SKM-1 (cell line): ENCODE results near the gene WDPCP.
"Not testable (repeated sequence)": the region's sequence is repeated elsewhere in the genome, so short reads cannot be mapped to it uniquely, and the experiment has no call there.

Experiments
- DNase-seq: peaks from one replicate; lab custom pipeline; 2025; ENCODE audit not compliant: unreplicated experiment; lab: John Stamatoyannopoulos, UW

Gene WDPCP

DNA sequence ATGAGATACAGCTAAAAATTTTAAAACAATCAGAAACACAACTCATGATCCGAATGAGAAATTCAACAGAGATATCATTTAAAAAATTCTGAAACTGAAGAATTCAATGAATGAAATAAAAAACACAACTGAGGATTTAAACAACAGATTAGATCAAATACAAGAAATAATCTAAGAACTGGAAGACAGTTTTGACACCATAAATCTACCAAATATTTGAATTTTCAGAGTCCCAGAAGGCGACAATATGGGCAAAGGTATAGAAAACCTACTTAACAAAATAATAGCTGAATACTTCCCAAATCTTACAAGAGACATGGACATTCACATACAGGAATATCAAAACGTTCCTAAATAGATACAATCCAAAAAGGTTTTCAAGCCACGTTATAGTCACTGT is 315.7 kb downstream of the WDPCP start:
- DNase-seq = no peak

DNA sequence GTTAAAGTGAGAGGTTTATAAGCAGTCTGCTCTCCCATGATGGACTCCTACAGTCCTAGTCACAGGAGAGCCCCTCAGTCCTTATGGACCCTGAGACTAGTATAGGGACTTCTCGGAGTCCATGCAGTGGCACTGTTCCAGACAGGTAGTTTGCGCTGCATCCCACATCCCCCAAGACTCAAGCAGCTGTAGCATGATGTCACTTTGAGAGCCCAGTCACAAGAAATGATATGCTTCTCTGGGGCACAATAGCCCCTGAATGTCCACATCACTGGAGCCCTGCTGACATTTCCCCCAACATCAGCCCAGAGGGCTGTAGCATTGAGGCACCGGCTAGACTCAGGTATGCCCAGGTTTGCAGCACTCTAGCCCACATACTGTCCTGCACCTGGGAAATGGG is 317.6 kb downstream of the WDPCP start:
- no peak for DNase-seq

DNA sequence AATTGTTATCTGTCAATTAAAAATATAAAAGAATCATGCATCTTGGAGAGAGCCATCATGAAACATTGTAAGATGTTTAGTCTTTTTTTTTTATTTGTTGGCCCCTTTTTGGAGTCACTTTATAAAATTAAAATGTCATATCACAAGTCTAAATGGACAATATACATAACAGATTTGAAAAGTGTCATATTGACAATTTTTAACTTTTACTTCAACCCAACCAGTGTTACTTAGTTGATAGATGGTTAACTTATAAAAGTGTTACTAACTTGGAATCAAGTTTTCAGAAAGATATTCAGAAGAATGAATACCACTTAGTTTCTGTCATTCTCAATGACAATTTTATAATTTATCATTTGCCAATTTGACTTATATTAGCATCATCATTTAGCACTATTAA is 319.3 kb downstream of the WDPCP start:
- DNase-seq = no peak

DNA sequence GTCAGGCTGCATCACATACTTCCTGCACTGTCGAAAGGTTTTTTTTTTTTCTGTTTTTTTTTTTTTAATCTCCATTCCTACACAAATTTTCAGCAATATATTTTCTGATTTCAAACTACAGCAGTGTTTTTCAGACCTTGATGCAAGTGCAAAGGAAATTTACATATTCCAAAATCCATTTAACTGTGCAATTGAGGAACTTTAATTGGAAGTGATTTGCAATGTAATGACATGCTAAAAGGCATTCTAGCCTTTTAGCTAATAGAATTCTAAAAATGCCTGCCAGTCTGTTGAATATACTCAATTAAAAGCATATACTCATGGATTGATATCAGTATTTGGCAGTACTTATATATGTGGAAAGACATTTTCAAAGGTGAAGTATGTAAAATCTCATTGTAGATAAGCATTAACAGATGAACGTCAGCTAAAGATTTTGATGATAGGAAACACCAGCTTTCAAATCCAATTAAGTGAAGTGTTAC is 327.1 kb downstream of the WDPCP start:
- DNase-seq = no peak

DNA sequence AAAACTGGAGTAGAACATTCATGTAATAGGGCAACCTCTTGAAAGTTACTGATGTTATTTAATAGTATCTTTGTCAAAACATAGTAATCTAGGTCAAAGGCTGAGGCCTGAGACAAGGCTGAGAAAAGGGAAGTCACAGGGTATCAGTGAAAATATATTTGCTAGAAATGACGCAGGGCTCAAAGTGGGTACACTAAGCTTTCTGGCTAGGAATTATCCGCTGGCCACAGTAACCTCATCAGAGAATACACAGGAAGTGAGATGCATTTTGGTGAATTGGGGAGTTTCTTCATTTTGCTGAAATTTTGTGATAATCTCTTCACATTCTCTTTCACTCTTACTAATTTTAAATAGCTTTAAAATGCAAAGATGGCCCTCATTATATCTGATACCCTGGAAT is 330.8 kb downstream of the WDPCP start:
- no peak for DNase-seq

DNA sequence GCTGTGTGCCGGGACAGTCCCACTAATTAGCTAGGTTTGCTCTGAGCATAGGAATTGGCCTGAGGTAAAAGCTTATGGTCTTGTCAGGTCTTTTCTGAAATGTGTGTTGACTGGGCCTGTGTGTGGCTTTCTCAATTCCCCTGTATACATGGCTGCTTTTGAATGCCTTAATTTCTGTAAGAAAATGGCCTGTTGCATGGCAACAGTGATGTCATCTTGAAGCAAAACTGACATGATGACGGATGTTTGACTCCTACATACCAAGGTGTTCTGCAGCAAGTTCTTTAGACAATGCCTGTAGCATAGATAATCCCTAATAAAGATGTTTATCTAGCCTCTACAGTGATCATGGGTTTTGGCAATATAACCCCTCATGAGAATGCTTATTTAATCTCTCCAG is 339.1 kb downstream of the WDPCP start:
- DNase-seq = no peak

DNA sequence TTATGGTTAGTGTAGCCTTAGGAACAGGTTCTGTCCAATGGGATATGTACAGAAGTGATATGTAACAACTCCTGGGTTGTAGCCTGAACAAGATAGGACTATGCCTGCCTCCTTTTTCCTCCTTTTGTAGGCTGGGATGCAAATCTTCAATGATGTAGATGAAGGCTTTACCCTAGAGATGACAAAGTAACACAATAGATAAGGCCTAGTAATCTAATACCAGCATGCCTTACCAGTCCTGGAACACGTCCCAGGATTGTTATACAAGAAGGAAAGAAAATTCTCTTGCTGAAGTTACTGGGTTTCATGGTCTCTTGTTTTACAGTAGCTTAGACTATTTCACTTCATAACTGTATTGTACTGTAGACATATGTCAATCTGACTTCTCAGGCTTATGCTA is 345.5 kb downstream of the WDPCP start:
- DNase-seq = no peak

DNA sequence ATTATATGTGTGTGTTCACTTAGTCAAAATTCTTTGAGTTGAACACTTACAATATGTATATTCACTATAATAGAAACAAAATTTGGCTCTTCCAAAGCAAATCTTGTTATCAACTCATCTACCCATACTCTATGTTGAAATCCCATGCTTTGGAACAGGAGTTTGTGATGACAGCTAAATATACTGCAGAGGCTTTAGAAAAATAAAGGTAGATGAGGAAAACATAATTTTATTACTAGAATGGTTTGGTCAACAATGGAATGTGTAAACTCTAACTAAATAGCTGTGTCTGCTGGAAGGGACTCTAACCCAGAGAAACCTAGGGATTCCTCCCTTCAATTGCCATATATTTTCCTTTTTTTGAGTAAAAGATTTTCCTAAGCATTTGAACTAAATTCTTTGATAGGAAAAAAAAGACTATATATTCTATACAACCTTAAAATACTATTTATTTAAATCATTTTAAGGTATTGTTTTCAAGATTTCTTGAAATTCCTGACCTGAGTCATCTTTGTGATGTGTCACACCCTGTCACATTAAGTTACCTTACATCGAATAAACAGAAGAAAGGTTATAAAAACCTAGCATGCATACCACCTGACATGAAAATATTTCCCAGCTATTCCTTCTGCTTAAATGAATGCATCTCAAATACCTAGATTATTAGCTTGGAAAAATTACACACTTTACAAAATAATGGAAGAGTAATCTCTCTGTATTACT is 362.2 kb downstream of the WDPCP start:
- no peak for DNase-seq

DNA sequence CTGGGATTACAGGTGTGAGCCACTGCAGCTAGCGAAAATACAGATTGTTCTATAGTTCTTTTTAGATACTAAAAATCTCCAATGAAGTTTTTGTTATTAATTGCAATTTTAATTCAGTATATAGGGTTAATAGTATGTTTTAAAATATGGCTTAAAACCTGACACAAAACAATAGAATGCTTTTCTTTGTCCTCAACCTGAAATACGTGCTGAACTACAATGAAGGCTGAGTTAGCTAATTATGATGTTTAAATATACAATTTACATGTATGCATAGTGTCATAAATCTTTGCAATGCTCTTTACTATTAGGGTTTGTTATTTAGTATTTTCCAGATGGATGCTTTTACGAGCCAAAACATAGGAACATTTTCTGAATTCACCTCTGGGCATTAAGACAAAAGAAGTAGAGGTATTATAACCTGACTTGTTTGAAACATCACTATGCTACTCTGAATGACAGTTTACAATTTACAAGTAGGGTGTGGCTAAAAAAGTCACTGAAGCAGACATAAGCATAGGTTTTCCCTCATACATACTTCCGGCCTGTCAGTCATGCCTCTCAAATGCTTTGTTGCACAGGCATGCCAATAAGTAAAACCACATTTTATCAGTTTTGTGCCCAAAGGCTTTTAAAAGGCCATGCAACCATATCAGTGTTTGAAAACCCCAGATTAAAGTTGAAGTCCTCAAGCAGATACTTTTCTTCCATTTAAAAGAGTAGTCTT is 369.3 kb downstream of the WDPCP start:
- DNase-seq = no peak

DNA sequence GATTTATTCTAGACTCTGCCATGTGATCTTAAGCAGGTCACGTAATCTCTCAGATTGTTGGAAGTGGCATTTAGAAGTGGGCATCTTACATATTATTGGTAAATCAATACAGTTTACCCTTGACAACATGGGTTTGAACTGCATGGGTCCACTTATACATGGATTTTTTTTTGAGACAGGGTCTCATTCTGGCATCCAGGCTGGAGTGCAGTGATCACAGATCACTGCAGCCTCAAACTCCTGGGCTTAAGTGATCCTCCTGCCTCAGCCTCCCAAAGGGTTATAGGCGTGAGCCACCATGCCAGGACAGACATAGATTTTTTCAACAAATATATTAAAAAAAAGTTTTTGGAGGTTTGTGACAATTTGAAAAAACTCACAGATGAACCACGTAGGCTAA is 393.0 kb downstream of the WDPCP start:
- no peak for DNase-seq

DNA sequence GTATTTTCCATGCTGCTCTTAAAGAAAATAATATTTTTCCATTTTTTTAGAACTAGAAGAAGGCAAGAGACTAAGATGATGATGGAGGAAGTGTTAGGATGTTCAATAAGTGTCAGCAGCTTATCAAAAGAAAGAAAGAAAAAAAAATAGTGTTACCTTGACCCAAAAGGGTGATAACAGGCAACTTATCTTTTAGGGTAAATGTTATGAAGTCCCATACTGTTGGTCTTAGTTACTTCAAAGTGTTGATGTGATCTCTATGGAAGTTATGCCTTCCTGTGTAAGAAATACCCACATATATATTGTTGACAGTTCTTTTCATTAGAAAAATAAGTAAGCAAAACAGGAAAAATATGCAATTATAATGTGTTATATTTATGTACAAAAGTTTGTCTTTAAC is 394.1 kb downstream of the WDPCP start:
- no peak for DNase-seq

DNA sequence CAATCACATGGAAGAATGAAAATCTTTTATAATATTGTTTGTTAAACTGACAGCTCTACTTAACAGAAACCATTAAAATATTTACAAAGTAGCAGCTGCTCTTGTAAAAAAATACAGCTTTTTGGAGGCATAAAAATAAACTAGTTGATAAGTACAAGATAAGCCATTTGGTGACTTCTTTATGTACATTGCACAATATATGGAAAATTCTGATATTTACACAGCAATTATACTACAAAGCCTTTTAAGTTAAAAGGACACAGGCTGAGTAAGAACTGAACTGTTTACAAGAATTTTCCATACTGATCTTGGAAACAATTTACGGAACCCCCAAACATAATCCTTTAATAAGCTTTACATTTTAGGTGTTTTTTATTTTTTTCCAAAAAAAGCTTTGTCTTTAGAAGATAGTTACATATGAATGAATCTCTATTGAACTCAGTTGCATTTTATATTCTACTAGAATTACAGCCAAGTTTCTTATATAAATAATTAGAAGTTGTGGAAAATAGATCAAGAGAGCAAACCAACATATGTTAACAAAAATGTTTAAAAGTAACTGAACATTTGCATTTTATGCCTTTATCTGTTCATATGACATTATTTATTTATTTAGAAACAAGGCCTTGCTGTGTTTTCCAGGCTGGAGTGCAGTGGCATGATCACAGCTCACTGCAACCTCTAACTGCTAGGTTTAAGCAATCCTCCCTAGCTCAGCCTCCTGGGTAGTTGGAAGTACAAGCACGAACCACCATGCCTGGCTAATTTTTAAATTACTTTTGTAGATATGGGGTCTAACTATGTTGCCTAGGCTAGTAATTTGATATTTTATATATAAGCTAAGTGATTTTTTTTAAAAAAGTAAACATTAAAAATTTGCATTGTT is 395.1 kb downstream of the WDPCP start:
- no peak for DNase-seq

DNA sequence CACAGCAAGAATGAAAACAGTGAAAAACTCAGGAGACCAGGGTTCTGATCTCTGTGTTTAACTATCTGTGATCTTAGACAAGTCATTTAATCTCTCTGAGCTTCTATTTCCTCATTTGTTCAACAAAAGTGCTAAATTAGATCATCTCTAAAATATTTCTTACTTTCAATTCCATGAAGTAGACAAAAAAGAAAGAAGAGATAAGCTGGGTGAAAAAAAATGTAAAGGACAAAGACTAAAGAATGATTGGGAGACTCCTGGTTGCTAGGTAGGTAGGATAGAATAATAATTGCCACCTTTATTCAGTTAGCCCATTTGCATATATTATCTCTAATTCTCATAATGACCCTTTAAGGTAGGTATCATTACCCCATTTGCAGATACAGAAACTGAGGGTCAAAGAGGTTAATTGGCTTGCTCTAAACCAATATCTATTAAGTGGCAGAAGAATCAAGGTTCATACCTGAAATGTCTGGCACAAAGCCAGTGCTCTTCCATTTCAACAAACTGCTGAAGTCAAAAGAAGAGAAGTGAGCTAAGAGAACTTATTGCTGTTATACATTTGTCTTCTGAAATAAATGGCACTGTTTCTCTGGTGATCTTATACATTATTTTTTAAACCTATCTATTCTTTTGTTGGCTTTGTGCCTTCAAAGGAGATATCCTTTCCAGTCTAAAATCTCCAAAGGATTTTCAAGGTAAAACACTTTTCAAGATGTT is 395.9 kb downstream of the WDPCP start:
- no peak for DNase-seq

DNA sequence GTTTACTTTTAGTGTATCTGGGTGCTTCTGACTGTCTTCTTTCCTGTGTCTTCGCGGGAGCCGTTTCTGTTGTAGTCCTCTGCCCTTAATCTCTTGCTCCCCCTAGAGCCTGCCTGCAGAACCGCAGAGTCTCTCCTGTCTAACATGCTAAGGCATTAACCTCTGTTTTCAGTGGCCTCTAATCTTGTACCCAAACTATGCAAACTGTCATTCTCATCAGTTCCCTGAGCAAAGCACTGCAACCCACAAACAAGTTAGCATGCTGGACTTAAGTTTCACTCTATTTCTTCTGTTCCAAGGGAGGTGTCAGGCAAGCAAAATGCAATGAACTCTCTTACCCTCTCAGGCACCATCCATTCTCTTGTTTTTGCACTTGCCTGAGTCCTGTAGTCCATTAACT is 399.3 kb downstream of the WDPCP start:
- no peak for DNase-seq

DNA sequence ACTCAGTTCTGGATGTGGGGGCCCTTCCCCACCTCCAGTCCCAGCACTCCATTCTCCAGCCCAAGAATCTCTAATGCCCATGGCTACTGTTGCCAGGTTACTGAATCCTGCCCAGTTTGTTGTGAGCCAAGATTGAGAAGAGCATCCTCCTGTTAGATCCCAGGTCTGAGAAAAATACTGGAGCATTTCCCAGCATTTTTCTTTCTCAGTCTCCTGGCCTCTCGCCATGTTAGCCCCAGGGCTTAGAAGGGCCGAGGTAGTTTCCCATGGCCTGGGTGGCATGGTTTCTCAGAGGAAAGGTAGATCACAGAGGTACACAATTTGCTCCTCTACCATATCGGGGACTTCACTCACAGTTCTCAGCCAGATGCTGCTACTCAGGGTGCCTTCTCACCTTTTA is 401.9 kb downstream of the WDPCP start:
- no peak for DNase-seq

DNA sequence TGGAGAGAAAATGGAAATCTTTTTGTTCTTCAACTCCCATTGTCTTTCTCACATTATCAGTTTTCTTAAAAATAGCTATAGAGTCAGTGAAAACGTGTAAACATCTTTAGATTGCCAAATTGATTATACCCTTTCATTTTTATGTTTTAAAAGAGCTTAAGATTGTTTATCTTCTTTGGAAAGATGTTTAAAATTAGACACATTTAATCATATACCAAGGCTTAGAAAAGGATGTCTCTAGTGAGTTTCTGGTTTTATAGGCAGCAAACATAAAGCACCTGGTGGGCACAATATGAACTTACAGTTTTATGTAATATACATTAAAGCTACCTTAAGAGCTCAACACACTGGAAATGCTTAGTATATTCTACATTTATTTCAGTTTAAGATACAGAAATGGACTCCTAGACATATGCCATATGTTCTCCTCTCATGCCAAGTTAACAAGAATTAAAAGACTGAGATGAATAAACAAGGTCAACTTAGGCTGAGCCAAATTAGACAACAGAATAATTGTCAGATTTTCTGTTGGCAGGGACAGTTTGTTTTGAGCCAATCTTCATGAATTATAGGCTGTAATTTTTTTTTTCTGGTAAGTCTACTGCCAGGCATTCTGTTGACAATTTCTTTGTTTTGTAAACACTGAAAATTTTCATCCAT is 425.0 kb downstream of the WDPCP start:
- no peak for DNase-seq

DNA sequence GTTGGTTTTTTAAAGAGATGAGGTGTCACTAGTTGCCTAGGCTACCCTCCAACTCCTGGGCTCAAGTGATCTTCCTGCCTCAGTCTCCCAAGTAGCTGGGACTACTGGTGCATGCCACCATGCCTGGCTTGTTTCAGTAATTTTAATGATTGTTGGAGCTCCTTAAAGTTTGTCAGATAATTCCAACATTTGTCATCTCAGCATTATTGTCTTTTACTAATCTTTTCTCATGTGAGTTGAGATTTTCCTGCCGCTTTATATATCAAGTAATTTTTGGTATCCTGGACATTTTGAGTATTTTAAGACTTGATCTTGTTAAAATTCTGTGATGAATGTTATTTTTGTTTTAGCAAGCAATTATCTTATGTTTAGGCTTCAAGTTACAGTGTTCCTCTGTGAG is 429.0 kb downstream of the WDPCP start:
- DNase-seq = no peak

DNA sequence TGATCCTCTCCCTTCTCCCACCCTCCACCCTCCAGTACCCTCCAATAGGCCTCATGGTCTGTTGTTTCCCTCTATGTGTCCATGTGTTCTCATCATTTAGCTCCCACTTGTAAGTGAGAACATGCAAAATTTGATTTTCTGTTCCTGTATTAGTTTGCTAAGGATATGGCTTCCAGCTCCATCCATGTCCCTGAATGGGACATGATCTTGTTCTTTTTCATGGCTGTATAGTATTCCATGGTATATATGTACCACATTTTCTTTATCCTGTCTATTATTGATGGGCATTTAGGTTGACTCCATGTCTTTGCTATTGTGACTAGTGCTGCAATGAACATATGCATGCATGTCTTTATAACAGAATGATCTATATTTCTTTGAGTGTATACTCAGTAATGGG is 451.6 kb downstream of the WDPCP start:
- not testable (repeated sequence) for DNase-seq

DNA sequence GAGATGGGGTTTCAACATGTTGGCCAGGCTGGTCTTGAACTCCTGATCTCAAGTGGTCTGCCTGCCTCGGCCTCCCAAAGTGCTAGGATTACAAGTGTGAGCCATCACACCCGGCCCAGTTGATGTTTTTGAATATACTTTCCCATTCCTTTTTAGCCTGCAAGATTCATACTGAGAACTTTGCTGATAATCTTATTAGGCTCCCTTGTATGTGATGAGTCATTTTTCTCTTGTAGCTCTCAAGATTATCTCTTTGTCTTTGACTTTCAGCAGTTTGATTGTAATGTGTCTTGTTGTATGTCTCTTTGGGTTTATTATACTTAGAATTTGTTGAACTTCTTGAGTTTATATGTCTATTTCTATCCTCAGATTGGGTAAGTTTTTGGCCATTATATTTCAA is 456.3 kb downstream of the WDPCP start:
- no peak for DNase-seq

DNA sequence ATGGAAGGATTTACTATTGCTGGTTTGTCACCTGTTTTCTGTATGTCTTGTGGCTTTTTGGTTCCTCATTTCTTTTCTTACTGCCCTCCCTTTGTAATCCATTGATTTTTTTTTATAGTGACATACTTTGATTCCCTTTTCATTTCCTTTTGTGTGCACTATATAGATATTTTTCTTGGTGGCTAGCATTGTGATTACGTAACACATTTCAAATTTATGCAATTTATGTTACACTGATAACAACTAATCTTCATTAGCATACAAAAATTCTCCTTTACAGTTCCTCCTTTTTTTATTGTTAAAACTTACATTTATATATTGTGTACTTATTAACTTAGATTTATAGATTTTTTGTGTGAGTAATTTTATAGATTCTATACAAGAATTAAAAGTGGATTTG is 457.1 kb downstream of the WDPCP start:
- no peak for DNase-seq

DNA sequence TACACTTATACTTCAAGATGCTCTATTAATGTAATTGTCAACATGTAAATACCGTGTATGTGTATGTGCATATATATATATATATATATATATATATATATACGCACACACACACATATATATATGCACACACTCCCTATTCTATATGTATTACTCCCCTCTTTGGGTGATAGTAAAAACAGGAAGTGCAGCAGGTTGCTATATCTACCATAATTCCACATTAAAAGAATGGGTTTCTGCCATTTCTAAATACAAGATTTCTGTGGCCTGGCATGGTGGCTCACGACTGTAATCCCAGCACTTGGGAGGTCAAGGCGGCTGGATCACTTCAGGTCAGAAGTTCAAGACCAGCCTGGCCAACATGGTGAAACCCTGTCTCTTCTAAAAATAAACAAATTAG is 460.7 kb downstream of the WDPCP start:
- no peak for DNase-seq
